WI38 (cell line): ENCODE measurements around the gene PNP.
"Not testable (repeated sequence)": the region's sequence is repeated elsewhere in the genome, so short reads cannot be mapped to it uniquely, and the experiment has no call there.

ENCODE experiments used
- H3K4me3 ChIP-seq: 2 replicates; pipeline ENCODE4 v1.5.1; 2011; ENCODE audit warnings: low read depth, mild to moderate bottlenecking, control low read depth, low read length
- CTCF ChIP-seq: IDR thresholded peaks from 2 replicates; pipeline ENCODE4 v1.5.1; 2012; ENCODE audit warnings: low read depth, mild to moderate bottlenecking, control low read depth, low read length

PNP gene

GRCh38 chr14:20440465-20440864, 28.7 kb upstream of the PNP start:
- TF ChIP-seq CTCF, result no peak
- no peak overlapping the region for H3K4me3 ChIP-seq

GRCh38 chr14:20440882-20441281, 28.3 kb upstream of the PNP start:
- no peak for TF ChIP-seq CTCF

GRCh38 chr14:20441461-20441860, 27.7 kb upstream of the PNP start:
- H3K4me3 ChIP-seq, result no peak overlapping the region
- TF ChIP-seq CTCF, result no peak

More at GRCh38 chr14:20440882-20441281, 28.3 kb upstream of the PNP start:
- no peak overlapping the region for H3K4me3 ChIP-seq

GRCh38 chr14:20443650-20444049, 25.6 kb upstream of the PNP start:
- not testable (repeated sequence) for H3K4me3 ChIP-seq

- no peak overlapping the region for H3K4me3 ChIP-seq
- no peak for TF ChIP-seq CTCF
Observed at GRCh38 chr14:20446889-20447288, 22.3 kb upstream of the PNP start.

GRCh38 chr14:20452831-20453230, 16.4 kb upstream of the PNP start:
- not testable (repeated sequence) for H3K4me3 ChIP-seq

GRCh38 chr14:20454516-20455354, 14.5 kb upstream of the PNP start, which contains the start of the genes APEX1 and OSGEP:
Gene APEX1 (plus strand): TSS chr14:20455226. CDS start chr14:20455646, 420 bp downstream.
Gene OSGEP (minus strand): TSS chr14:20454812. CDS start chr14:20454683, 129 bp downstream.
- TF ChIP-seq CTCF, result no peak
- peak within 1 kb of the TSS; percentile 92 for H3K4me3 ChIP-seq

- peak overlapping the region; percentile 92 for H3K4me3 ChIP-seq
- TF ChIP-seq CTCF, result no peak
Observed at GRCh38 chr14:20455355-20456300, 13.6 kb upstream of the PNP start.
